GM10266 (cell line): Measurements from ENCODE around the gene TRABD.

ENCODE experiments used
- DNase-seq: peaks from one replicate; pipeline ENCODE4 v3.0.0; 2012; ENCODE audit errors: extremely low spot score
- TF ChIP-seq, protein P1 (sequence below): IDR thresholded peaks from 2 replicates; pipeline ENCODE4 v1.5.1; 2012; ENCODE audit warnings: mild to moderate bottlenecking, low read depth; ENCODE audit not compliant: control insufficient read depth, insufficient read depth; ENCODE audit errors: missing control alignments

The TRABD gene

GRCh38 chr22:50217543-50218152 lies 31.9 kb downstream of the TRABD start:
- no peak for DNase-seq
- TF ChIP-seq, protein P1, sequence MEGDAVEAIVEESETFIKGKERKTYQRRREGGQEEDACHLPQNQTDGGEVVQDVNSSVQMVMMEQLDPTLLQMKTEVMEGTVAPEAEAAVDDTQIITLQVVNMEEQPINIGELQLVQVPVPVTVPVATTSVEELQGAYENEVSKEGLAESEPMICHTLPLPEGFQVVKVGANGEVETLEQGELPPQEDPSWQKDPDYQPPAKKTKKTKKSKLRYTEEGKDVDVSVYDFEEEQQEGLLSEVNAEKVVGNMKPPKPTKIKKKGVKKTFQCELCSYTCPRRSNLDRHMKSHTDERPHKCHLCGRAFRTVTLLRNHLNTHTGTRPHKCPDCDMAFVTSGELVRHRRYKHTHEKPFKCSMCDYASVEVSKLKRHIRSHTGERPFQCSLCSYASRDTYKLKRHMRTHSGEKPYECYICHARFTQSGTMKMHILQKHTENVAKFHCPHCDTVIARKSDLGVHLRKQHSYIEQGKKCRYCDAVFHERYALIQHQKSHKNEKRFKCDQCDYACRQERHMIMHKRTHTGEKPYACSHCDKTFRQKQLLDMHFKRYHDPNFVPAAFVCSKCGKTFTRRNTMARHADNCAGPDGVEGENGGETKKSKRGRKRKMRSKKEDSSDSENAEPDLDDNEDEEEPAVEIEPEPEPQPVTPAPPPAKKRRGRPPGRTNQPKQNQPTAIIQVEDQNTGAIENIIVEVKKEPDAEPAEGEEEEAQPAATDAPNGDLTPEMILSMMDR, result no peak

DNA sequence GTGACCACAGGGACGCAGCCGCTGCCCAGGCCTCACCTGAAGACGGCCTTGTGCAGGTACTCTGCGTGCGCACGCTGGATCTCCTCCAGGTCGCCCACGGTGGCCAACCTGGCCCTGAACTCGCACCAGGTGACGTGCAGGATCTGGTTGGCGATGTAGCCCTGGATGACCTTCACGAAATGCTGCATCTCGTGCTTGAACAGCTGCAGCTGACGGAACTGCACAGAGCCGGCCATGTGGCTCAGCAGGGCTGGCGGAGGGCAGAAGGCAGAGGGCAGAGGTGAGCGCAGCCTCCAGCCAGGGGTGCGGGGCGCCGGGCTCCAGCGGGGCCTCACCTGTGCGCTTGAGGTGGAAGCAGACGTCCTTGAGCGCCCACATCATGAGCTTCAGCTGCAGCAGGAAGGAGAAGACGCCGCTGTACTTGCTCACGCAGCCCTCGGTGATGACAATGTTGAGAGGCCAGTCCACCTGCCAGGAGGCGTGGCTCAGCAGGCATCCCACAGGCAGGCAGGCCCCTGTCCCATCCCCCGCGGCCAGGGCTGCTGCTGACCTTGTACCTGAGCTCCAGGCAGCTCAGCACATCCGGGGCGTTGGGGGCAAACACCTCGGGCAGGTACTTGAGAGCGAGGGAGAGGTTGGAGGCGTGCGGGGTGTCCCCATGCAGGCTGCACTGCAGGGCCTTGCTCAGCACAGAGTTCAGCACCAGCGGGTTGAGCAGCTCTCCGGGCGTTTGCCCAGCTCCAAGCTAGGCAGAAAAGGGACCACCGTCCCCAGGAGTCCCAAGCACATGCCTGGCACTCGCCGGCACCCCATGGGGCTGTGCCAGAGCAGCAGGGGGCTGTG lies 32.7 kb downstream of the TRABD start:
- DNase-seq, result no peak
- TF ChIP-seq, protein P1, result no peak

DNA sequence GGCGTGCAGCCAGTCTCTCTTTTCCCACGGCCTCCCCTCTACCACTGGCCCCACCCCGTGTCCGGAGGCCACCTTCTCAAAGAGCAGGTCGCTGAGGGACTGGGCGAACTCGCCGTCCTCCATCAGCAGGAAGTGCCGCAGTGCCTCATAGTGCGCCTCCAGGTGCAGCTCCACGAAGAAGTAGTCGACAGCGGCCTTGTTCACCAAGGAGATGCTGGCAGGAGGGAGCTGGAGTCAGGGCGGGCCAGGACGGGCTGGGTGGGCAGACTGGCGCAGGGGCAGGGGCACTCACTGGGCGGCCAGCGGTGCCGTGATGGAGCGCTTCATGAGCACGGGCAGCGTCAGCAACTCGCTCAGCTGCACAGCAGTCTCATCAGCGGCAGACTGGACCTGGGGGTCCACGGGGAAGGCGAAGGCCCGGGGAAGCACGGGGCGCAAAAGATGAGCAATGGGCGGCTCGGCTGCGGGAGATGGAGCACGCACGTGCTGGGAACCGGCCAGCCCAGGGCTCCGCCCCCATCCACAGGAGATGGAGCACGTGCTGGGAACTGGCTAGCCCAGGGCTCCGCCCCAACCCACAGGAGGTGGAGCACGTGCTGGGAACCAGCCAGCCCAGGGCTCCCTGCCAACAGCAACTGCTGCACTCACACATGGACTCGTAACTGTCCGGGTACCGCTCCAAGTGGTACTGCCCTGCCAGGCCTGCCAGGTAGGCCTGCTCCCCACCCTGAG lies 33.4 kb downstream of the TRABD start:
- TF ChIP-seq, protein P1, result no peak
- DNase-seq, result no peak

DNA sequence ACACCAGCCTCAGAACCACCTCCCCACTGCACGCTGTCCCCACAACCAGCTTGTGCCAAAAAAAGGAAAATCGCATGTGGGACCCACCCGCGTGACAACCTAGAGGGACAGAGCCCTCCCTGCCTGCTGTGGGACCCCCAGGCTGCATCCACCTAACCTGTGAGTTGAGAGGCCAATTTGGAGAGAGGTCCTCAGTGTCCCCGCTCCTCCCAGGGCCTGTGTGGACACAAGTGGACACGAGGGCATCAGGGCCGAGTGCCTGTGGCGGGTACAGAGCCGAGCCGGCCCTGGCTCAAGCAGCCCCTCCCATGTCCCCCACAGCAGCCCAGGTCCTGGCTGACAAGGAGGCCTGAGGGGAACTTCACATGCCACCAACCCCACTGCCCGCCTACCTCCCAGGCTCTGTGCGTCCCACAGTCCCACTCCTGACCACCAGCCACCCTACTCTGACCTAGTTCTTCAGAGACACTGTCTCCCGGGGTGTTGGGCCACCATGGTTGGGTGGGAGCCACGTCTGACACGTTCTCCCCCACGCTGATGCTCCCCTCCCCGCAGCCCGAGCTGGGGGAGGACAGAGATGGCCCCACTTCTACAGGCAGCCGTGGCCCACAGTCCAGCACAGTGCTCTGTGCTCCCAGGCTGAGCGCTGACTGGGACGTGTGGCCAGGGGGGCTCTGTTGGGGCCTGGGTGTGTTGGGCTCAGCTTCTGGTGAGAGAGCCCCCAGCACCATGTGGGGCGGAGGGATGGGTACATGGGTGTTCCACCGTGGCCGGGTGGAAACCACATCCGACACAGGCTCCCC lies 34.3 kb downstream of the TRABD start:
- TF ChIP-seq, protein P1, result no peak
- DNase-seq, result no peak

GRCh38 chr22:50220603-50221409 lies 35.1 kb downstream of the TRABD start:
- DNase-seq, result no peak
- TF ChIP-seq, protein P1, result no peak
